Kasumi-1 (cell line): ENCODE data around the gene CIBAR2.

Experiments used
- DNase-seq, 2 experiments: peaks; one replicate each; lab custom pipeline; 2025; lab: John Stamatoyannopoulos, UW

CIBAR2 gene

GRCh38 chr16:85144026-85144915 lies 32.0 kb upstream of the CIBAR2 start:
- no peak for DNase-seq

GRCh38 chr16:85142771-85143211 lies 30.5 kb upstream of the CIBAR2 start:
- DNase-seq, result no peak

- no peak for DNase-seq
These were observed 29.8 kb upstream of the CIBAR2 start for GRCh38 chr16:85142129-85142513.

- no peak for DNase-seq
These were observed 29.3 kb upstream of the CIBAR2 start for GRCh38 chr16:85141491-85142128.

GRCh38 chr16:85140455-85141012 lies 28.3 kb upstream of the CIBAR2 start:
- DNase-seq, result no peak

- DNase-seq, result no peak
These were observed 27.6 kb upstream of the CIBAR2 start for GRCh38 chr16:85139881-85140339.

GRCh38 chr16:85138825-85139627 lies 26.8 kb upstream of the CIBAR2 start:
- DNase-seq, result no peak

- no peak for DNase-seq
These were observed 26.0 kb upstream of the CIBAR2 start for GRCh38 chr16:85138073-85138824.

- DNase-seq, result no peak
These were observed 25.2 kb upstream of the CIBAR2 start for GRCh38 chr16:85137323-85138072.

- no peak for DNase-seq
These were observed 24.5 kb upstream of the CIBAR2 start for GRCh38 chr16:85136702-85137322.

GRCh38 chr16:85136213-85136701 lies 24.0 kb upstream of the CIBAR2 start:
- peak; percentile 23 to 57 for DNase-seq

- DNase-seq, result no peak
These were observed 22.5 kb upstream of the CIBAR2 start for GRCh38 chr16:85134789-85135142.

GRCh38 chr16:85134076-85134788 lies 22.0 kb upstream of the CIBAR2 start:
- DNase-seq, result no peak

GRCh38 chr16:85133290-85133599 lies 21.0 kb upstream of the CIBAR2 start:
- DNase-seq, result no peak

GRCh38 chr16:85132456-85133289 lies 20.4 kb upstream of the CIBAR2 start:
- no peak for DNase-seq

- DNase-seq, result no peak
These were observed 18.4 kb upstream of the CIBAR2 start for GRCh38 chr16:85130705-85131028.

GRCh38 chr16:85129876-85130704 lies 17.8 kb upstream of the CIBAR2 start:
- no peak for DNase-seq
